H1 (cell line): ENCODE data around the gene SEZ6. TPM values are rescaled to one million over a fixed set of nuclear protein-coding genes. Genes with fewer than 3 reads are reported as not detected.

Source experiments
- CREB1 ChIP-seq: IDR thresholded peaks from 2 replicates; pipeline ENCODE4 v1.6.1; 2012; ENCODE audit warnings: inconsistent platforms
- EZH2 ChIP-seq: fragments of 200-600 bp; sonication (generic); IDR thresholded peaks from 2 replicates; pipeline ENCODE4 v1.7.1; 2012; ENCODE audit warnings: low read depth, mild to moderate bottlenecking, moderate library complexity, low read length, inconsistent platforms; ENCODE audit not compliant: severe bottlenecking
- JUN ChIP-seq: IDR thresholded peaks from 2 replicates; pipeline ENCODE4 v1.6.1; 2011; ENCODE audit warnings: low read depth, mild to moderate bottlenecking, improper control_type of control experiment, low read length
- KDM4A ChIP-seq: IDR thresholded peaks from one replicate; pipeline ENCODE4 v1.7.1; 2012; ENCODE audit warnings: low read depth, mild to moderate bottlenecking, moderate library complexity, low read length, inconsistent platforms; ENCODE audit not compliant: severe bottlenecking
- NANOG ChIP-seq: IDR thresholded peaks from 2 replicates; pipeline ENCODE4 v1.6.1; 2011; ENCODE audit warnings: low read length, low read depth, mild to moderate bottlenecking, inconsistent platforms; ENCODE audit not compliant: insufficient read depth, poor library complexity, severe bottlenecking
- POLR2AphosphoS5 ChIP-seq: IDR thresholded peaks from 2 replicates; pipeline ENCODE4 v1.6.1; 2011; ENCODE audit warnings: low read depth, low read length
- SUZ12 ChIP-seq: fragments of 200-600 bp; sonication (generic); IDR thresholded peaks from 2 replicates; pipeline ENCODE4 v1.6.1; 2012; ENCODE audit warnings: mild to moderate bottlenecking, inconsistent platforms, low read length, moderate library complexity, mixed read lengths
- TCF12 ChIP-seq: IDR thresholded peaks from 2 replicates; pipeline ENCODE4 v1.6.1; 2011; ENCODE audit warnings: low read depth, mild to moderate bottlenecking, low read length
- polyA plus RNA-seq, 7 experiments: library from polyadenylated mRNA; depleted of rRNA in 3 of 7; stranded (reverse) in 5 of 7; unstranded in 2 of 7; fragments of >200 nt in 5 of 7; fragments of 200-250 nt in 2 of 7; gene quantifications; 1 replicate in 5 of 7; 2 replicates in 1 of 7; 4 replicates in 1 of 7; pipeline versions ENCODE4 v1.2.1 to v1.2.3, GENCODE V29; 2011 to 2013; ENCODE audit warnings: missing spikeins in 2 of 7, mixed read lengths in 2 of 7
- total RNA-seq: library from RNA; stranded (reverse); fragmentation: NEBNext Ultra II Directional; extraction: Animal tissue kit (Norgen Biotek cat#: 25700); gene quantifications from 2 replicates; pipeline ENCODE4 v1.2.1, GENCODE V29; 2021
- TF ChIP-seq, protein P1 (sequence below): IDR thresholded peaks from 2 replicates; pipeline ENCODE4 v1.6.1; 2011; ENCODE audit warnings: low read length, improper control_type of control experiment
- TF ChIP-seq, protein P2 (sequence below): fragments of 300-600 bp; sonication (generic); IDR thresholded peaks from 2 replicates; pipeline ENCODE4 v1.7.1; 2012; ENCODE audit warnings: low read length, moderate library complexity, mild to moderate bottlenecking, inconsistent platforms; ENCODE audit not compliant: insufficient replicate concordance

Gene SEZ6
- total and polyA plus RNA-seq, 2 of the 8 experiments (the other 6 are each of a cell fraction or from before 2014, with no cell fraction given) = 6.9 to 16.1 TPM

DNA sequence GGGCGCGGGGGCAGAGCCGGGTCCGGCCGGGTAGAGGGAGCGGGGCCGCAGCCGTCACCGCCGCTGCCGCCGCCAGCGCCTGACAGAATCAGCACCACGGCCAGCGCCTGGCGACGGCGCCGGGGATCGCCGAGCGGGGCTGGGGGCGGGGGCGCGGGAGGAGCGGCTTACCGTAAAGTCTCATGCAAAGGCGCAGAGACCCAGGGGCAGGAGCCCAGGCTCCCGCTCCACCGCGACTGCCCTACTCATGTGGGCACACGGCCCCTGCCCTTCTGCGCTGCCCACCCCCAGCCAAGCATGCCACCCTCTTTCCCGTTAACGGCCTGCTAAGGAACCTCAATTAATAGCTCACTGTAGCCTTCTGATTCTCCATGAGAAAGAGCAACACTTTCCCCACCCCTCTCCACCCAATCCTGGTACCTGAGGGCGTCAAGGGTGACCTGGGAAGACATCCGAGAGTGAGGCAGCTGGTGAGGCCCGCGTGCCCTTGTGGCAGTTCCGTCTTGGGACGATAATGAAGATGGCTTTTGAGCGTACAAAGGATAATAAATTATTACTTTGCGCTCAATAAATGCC, at the start of gene SEZ6 (continued):
- TF ChIP-seq KDM4A (no peak), TCF12 (no peak), CREB1 (peak; percentile 63; the same call in 1 of the 2 replicates), POLR2AphosphoS5 (no peak), SUZ12 (no peak), JUN (no peak), EZH2 (no peak), NANOG (peak; percentile 49)
- TF ChIP-seq, protein P1, sequence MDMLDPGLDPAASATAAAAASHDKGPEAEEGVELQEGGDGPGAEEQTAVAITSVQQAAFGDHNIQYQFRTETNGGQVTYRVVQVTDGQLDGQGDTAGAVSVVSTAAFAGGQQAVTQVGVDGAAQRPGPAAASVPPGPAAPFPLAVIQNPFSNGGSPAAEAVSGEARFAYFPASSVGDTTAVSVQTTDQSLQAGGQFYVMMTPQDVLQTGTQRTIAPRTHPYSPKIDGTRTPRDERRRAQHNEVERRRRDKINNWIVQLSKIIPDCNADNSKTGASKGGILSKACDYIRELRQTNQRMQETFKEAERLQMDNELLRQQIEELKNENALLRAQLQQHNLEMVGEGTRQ = no peak
- TF ChIP-seq, protein P2, sequence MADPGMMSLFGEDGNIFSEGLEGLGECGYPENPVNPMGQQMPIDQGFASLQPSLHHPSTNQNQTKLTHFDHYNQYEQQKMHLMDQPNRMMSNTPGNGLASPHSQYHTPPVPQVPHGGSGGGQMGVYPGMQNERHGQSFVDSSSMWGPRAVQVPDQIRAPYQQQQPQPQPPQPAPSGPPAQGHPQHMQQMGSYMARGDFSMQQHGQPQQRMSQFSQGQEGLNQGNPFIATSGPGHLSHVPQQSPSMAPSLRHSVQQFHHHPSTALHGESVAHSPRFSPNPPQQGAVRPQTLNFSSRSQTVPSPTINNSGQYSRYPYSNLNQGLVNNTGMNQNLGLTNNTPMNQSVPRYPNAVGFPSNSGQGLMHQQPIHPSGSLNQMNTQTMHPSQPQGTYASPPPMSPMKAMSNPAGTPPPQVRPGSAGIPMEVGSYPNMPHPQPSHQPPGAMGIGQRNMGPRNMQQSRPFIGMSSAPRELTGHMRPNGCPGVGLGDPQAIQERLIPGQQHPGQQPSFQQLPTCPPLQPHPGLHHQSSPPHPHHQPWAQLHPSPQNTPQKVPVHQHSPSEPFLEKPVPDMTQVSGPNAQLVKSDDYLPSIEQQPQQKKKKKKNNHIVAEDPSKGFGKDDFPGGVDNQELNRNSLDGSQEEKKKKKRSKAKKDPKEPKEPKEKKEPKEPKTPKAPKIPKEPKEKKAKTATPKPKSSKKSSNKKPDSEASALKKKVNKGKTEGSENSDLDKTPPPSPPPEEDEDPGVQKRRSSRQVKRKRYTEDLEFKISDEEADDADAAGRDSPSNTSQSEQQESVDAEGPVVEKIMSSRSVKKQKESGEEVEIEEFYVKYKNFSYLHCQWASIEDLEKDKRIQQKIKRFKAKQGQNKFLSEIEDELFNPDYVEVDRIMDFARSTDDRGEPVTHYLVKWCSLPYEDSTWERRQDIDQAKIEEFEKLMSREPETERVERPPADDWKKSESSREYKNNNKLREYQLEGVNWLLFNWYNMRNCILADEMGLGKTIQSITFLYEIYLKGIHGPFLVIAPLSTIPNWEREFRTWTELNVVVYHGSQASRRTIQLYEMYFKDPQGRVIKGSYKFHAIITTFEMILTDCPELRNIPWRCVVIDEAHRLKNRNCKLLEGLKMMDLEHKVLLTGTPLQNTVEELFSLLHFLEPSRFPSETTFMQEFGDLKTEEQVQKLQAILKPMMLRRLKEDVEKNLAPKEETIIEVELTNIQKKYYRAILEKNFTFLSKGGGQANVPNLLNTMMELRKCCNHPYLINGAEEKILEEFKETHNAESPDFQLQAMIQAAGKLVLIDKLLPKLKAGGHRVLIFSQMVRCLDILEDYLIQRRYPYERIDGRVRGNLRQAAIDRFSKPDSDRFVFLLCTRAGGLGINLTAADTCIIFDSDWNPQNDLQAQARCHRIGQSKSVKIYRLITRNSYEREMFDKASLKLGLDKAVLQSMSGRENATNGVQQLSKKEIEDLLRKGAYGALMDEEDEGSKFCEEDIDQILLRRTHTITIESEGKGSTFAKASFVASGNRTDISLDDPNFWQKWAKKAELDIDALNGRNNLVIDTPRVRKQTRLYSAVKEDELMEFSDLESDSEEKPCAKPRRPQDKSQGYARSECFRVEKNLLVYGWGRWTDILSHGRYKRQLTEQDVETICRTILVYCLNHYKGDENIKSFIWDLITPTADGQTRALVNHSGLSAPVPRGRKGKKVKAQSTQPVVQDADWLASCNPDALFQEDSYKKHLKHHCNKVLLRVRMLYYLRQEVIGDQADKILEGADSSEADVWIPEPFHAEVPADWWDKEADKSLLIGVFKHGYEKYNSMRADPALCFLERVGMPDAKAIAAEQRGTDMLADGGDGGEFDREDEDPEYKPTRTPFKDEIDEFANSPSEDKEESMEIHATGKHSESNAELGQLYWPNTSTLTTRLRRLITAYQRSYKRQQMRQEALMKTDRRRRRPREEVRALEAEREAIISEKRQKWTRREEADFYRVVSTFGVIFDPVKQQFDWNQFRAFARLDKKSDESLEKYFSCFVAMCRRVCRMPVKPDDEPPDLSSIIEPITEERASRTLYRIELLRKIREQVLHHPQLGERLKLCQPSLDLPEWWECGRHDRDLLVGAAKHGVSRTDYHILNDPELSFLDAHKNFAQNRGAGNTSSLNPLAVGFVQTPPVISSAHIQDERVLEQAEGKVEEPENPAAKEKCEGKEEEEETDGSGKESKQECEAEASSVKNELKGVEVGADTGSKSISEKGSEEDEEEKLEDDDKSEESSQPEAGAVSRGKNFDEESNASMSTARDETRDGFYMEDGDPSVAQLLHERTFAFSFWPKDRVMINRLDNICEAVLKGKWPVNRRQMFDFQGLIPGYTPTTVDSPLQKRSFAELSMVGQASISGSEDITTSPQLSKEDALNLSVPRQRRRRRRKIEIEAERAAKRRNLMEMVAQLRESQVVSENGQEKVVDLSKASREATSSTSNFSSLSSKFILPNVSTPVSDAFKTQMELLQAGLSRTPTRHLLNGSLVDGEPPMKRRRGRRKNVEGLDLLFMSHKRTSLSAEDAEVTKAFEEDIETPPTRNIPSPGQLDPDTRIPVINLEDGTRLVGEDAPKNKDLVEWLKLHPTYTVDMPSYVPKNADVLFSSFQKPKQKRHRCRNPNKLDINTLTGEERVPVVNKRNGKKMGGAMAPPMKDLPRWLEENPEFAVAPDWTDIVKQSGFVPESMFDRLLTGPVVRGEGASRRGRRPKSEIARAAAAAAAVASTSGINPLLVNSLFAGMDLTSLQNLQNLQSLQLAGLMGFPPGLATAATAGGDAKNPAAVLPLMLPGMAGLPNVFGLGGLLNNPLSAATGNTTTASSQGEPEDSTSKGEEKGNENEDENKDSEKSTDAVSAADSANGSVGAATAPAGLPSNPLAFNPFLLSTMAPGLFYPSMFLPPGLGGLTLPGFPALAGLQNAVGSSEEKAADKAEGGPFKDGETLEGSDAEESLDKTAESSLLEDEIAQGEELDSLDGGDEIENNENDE = peak; percentile 100
